GM12872 (cell line): ENCODE data around the gene MTCL1.

ENCODE experiments used
- TF ChIP-seq, protein P1 (sequence below): IDR thresholded peaks from 3 replicates; pipeline ENCODE4 v1.5.1; 2011; ENCODE audit warnings: low read depth, mild to moderate bottlenecking, low read length, moderate library complexity; ENCODE audit not compliant: insufficient read depth

MTCL1 gene

DNA sequence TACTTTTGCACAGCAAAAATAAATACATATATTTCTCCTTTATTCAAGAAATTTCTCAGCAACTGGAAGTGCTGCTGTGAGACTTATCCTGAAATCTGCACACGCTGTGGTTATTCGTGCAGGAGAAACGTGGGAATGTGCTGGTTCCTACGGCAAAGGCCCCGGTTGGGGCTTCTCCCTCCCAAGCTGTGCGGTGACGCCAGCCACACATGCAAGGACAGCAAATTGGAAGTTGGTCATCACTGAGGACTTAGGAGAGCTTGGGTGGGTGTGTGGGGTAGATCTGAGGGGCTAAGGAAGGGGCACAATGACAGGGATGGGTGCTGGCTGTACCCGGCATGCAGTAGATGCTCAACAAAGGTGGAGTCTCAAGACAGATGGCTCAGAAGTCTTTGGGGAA, 16.5 kb upstream of the MTCL1 start:
- TF ChIP-seq, protein P1, sequence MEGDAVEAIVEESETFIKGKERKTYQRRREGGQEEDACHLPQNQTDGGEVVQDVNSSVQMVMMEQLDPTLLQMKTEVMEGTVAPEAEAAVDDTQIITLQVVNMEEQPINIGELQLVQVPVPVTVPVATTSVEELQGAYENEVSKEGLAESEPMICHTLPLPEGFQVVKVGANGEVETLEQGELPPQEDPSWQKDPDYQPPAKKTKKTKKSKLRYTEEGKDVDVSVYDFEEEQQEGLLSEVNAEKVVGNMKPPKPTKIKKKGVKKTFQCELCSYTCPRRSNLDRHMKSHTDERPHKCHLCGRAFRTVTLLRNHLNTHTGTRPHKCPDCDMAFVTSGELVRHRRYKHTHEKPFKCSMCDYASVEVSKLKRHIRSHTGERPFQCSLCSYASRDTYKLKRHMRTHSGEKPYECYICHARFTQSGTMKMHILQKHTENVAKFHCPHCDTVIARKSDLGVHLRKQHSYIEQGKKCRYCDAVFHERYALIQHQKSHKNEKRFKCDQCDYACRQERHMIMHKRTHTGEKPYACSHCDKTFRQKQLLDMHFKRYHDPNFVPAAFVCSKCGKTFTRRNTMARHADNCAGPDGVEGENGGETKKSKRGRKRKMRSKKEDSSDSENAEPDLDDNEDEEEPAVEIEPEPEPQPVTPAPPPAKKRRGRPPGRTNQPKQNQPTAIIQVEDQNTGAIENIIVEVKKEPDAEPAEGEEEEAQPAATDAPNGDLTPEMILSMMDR: no peak

DNA sequence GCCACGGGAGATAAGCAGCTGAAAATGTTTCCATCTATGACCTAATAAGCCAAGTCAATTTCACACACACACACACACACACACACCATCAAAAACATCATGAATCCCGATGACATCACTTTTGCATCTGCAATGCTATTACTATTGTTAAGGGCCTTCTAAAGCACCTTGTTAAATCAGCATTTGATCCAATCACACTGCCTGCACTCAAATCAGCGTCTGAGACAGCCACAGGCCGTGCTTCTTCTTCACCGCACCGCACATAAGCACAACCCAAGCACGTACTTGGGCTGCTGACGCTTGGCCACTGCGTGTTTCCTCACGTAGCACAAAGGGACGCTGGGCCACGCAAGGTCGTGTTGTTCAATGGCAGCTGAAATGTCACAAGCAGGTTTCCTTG, 15.8 kb upstream of the MTCL1 start:
- TF ChIP-seq, protein P1: no peak

DNA sequence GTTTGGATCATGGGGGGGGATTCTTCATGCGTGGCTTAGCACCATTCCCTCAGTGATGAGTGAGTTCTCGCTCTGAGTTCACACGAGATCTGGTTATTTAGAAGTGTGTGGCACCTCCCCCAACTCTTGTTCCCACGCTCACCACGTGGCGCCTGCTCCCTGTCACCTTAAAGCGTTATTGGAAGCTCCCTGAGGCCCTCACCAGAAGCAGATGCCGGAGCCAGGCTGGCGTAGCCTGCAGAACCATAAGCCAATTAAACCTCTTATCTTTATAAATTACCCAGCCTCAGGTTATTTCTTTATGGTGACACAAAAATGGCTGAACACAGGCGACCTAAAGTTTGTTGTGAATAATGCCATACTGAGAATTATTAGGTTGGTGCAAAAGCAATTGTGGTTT, 10.5 kb upstream of the MTCL1 start:
- TF ChIP-seq, protein P1: no peak

DNA sequence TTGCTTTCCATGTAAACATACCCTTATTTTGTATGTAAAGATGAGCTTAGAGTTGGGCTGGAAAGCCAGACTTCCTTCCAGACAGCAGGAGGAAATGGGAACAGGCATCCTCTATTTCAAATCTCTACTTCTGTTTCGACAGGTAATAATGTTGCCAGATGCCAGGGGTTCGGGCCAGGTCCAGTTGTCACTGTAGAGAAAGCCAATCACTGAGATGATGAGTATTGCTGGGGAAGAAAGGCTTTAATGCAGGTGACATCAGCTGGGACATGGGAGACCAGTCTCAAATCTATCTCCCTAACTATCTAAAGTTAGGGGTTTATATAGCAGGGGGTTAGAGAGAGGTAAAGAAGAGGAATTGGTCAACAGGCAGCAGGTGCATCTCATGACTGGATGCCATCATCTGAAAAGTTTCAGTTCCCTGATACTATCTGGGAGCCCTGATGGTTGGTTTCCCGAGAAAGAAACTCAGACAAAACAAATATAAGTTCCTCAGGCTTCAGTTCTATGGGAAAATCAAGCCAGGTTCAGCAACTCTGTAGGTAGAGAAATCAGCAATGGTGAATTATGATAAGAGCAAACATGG, 9.3 kb upstream of the MTCL1 start:
- TF ChIP-seq, protein P1: no peak

DNA sequence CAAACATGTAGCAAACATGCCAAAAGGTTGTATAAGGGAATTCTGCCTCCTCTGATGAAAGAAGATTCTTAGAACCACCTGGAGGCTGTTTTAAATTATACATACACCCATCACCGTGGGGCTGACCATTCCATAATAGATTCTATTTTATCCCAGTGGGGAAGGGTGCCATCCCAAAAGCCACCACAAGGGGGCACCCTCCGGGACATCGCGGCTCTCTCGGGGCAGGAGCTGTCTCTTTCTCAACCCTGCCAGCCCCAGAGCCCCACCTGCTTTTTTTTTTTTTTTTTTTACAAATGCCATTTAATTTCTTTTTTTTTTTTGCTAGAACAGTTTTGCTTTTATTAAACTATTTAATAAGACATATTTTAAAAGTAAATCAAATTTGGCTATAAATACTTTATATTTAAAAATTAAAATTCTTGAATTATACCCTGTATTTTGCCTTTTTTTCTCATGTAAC, 8.6 kb upstream of the MTCL1 start:
- TF ChIP-seq, protein P1: peak; percentile 81

DNA sequence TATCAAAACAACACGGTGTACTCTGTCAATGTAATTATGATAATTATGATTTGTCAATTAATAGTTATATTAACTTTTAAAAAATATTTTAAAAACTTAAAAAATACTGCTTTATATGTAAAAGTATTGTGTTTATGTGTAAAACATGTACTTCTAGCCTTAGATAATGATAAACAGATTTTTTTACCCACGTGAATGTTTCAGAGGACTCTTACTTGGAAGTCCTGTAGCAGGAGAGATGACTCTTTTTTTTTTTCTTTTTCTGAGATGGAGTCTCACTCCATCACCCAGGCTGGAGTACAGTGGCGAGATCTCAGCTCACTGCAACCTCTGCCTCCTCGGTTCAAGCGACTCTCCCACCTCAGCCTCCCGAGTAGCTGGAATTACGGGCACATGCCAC, 6.2 kb upstream of the MTCL1 start:
- TF ChIP-seq, protein P1: no peak

DNA sequence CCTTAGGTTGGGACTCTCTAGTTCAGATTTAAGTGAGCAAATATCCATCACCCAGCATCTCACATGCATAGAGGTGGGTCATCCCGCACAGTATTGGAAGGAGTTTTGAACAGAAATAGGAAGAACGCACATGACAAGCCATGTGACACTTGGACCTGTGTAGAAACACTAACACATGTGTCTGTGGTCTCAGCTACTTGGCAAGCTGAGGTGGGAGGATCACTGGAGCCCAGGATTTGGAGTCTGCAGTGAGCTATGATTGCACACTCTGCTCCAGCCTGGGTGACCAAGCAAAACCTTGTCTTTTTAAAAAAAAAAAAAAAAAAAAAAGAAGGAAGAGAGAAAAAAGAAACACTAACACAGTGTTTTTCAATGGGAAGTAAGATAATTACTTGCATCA, 5.4 kb upstream of the MTCL1 start:
- TF ChIP-seq, protein P1: no peak

DNA sequence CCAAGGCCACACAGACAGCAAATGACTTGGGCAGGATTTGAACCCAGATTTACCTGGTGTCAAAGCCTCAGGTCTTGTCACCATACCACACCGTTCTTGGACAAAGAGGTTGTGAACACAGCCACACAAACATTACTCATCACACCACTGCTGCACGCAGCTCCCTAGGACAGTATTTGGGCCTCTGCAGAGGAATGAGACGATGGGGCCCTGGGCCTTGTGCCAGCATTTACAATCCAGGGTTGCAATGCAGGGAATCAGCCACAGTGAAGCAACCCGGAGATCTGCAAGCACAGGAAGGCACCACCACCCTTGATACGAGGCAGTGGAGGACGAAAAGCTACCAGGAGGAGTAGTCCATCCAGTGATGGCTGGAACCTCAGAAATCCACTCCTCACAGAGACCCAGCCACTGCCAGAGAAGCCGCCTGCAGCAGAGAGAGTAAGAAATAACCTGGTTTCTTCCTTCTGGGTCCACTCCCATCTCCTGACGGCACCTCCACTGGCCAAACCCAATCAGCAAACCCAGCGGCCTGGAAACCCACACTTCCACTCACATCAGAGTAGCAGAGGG, 3.7 kb upstream of the MTCL1 start:
- TF ChIP-seq, protein P1: no peak
